AML-193 (cell line): Measurements from ENCODE around the gene DST.

Experiments used
- DNase-seq, 2 experiments: peaks; one replicate each; lab custom pipeline; 2025; lab: John Stamatoyannopoulos, UW

DST gene

GRCh38 chr6:56536536-56536935, 106.2 kb downstream of the DST start:
- no peak for DNase-seq

- DNase-seq, result no peak
Observed at GRCh38 chr6:56535626-56536025, 107.1 kb downstream of the DST start.

- DNase-seq, result no peak
Observed at GRCh38 chr6:56534680-56535419, 107.8 kb downstream of the DST start.

DNA sequence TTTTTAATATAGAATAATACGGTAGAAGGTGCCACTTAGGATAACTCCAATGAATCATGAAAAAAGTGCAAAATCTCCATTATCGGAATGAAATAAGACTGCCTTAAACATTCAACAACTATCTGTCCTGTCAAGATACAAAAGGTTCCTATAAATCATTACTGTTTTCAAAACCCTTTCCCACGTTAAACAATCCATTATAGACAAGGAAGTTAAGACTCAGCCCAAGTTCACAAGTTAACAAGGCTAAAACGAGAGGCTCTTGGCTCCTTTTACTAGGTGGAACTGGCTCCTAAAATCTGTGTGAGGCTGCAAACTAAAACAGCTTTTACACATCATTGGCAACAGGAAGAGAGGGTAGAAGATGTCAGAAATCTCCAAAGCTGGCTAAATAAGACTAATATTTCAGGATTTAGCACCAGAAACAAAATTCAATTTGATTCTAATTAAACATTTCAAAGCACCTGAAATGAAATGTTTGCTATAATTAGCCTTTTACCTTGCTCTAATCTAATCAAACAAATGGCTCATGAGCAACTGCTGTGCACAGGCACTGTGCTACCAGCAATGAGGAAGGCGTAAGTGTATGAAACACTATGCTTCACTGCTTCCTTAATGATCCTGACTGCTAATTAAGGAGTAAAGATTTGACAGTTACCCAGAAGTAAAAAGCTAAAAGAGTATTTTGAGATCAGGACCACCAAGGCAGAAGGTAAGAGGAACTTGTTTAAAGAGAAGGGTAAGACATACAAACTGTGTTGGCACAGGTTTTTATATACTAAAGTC, 109.7 kb downstream of the DST start:
- DNase-seq, result no peak

- DNase-seq, result no peak
Observed at GRCh38 chr6:56531839-56532595, 110.7 kb downstream of the DST start.

DNA sequence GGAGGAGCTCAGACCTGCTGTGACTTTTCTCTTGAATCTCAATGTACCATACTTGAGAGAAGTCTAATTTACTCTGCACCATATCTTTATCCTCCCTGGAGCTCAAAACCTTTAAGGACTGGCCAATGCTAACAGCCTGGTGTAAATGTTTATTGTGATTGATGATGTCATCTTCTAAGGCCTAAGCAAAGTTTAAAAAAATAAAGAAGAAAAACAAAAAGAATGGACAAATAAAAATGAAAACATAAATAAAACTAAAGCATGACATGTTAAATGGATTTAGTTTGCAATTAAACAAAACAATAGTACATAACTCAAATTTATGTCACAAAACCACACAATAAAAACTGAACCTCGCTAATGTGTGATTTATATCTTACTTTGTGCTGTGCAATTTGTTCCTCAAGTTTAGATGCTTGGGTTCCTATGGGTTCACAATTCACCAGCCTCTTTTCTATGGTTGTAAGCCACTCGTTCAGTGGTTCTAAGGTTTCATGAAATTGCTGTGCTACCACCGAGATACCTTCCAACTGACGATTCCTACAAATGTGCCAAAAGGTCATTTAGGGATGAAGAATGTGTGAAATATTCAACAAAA, 113.0 kb downstream of the DST start:
- no peak for DNase-seq

DNA sequence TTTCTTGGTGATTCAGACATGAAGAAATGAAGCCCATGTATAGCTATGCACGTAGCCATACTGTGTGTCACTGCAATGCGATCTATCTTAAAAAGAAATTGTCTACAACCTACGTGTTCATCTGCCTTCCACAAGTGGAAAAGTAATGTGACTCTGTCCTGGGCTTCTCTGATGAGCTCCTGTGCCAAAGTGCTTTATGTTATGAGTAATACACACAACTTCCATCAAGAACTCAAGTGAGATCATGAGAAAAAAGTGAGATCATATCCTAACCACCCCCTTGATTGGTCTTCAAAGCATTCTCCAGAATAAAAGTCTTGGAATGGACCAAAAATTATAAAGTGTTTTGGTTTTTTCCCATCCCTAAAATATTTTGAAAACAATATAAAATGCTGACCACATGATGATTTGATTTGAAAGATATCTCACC, 114.3 kb downstream of the DST start:
- DNase-seq, result no peak

DNA sequence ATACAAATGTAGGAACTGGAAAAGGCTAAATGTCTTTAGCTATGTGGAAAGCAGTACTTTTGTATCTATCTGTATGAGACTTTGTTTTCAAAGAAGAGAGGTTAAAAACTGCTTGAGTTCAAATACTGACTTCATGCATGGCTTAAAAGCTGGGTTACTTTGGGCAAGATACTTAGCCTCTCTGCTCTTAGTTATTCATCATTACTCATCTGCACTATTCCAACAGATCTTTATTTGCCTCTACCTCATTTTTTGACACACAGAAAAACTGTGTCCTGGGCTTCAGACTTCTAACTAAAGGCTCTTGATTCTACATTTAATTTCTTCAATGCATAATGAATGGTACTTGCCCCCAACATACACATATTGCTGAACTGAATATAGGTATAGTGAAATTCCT, 114.8 kb downstream of the DST start:
- DNase-seq, result no peak

DNA sequence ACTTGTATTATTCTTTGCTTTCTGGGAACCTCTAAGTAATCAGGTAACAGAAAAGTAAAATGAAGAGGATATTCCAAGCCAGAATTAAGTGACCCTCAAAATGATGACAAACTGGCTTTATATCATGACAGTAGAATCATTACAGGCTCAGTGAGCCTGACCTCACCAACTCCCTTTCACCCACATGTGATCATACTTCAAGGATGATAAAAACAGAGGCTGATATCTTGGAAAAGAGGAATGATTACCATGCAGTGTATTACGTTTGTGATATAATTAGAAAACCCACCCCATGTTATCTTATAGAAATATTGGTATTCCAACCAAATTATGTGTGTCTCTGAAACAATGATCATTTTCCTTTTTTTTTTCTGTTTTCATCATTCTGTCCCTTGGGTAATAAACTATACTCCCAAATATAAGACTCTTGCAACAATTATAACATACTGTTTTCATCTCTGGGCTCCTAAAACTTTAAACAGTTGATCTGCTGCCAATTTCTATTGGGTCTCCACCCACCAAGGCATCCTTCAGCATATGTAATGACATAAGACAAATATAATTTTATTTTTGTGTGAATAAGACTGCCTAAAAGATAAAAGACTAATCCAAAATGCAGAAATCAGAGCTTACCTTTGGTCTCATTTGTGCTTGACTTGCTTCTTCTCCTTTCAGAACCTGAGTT, 115.7 kb downstream of the DST start:
- no peak for DNase-seq

- no peak for DNase-seq
Observed at GRCh38 chr6:56525974-56526789, 116.5 kb downstream of the DST start.

GRCh38 chr6:56524891-56525703, 117.6 kb downstream of the DST start:
- DNase-seq, result no peak

DNA sequence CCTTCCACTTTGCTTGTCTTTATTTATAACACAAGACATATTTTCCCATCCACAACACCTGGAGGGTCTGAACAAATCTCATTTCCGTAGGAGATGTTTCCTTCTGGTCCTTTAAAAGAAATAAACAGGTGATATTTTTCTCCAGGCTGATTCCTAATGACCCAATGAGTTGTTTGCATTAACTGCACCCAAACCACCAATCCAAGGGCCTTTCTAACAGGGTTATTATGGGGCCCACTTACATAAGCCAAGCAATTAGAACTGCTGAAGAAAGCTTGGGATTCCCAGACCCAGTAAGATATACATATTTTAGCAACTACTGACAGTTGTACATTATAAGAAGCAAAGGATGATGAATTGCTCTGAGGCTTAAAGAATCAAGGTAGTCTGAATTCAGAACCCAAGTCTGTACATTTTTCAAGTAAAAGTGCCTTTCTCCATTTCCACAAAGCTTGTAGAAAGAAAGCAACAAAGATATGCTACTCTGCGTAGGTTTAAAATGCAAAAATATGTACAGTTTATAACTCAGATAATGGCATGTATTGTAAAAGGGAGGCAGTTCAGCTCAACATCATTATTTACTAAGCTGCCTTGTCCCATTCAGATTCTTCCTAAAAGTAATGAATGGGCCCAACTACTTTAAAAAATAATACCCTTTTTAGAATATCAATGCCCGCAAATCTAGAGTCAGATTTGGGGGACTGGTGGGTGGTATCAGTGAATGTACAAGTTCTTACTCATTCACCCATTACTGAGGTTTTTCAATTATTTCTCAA, 120.0 kb downstream of the DST start:
- DNase-seq, result no peak

DNA sequence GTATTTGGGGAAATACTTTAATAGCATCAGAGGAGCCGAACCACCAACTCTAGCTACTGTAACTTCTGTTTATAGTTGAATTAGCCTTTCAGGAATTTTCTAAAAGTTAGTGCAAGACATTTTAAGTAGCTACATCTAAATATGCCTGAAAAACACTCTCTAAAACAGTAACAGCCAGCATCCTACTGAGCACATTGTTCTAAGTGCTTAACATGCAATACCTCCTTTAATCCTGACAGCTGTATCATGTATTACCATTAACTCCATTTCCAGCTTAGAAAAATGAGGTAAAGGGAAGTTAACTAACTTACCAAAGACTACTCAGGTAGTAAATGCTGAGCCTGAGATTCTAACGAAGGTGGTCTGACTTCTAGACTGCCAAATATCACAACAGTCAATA, 120.7 kb downstream of the DST start:
- no peak for DNase-seq

DNA sequence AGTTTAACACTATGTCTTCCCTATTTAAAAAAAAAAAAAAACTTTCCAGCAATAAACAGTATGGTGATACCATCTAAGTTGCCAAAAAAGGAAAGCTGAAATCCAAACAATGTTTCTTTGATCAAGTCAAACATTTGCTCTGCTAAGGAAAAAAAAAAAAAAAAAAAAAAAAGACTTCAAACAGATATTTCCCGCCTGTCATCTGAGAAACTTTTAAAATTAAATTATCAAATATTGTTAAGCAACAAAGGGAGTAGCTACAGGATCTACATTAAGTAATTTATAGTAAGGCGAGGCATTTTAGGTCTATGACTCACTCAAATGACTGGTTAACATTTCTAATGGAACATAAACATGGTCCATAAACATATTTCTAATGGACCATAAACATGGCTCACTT, 121.2 kb downstream of the DST start:
- DNase-seq, result no peak

GRCh38 chr6:56520218-56520617, 122.5 kb downstream of the DST start:
- DNase-seq, result no peak

DNA sequence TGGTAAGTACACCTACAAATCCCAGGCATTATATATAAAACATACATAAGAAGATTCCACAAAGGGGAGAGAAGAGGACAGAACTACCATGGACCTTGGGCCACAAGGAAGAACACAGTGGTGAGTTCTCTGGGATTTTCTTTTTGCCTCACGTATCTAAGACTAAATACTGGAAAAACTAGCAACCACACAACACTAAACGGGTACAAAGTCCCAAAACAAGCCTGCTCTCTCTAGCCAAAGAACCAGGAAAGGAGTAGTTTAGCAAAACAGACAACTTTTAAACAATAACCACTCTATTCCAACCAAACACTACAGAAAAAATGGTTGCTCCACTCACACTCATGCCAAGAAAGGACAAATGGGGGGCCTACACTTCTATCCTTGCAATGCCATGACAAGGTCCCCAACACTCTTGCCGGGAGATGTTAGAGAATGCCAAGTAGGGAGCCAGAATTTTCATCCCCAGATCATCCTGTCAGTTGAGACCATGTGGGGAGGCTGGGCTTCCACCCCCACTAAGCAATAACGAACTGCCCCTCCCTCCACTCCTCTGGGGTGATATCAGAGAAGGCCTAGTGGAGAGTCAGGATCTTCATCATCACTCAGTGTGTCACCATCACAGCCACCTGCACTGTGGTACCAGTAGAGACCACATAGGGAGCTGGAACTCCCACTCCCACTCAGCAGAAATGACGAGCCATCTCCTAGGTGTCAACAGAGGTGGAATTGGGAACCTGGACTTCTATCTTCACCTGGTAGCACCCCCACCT, 123.5 kb downstream of the DST start:
- DNase-seq, result no peak

DNA sequence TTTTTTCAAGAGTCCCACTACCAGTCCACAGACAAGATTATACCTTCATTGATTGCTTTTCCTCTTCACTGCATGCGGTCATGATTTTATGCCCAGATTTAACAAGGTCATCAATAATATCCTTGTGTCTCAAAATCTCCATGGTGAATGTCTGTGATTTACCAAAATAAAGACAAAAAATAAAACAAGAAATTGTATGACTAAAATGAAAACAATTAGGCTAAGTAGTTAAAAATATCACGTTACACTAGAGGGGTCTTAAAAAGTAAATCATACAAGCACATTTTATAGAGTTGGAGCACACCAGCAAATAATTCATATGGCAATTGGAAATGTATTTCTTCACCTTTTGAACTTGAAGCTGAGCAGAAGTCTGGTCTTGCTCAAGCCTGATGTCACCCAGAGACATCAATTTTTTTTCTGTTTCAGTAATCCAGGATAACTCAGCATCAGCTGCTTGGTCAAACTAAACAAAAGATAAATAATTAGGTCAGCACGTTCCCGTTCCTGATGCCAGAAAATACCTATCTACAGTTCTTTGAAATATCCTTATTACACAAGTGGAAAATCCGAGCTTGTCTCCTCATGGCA, 125.4 kb downstream of the DST start:
- DNase-seq, result no peak

- DNase-seq, result no peak
Observed at GRCh38 chr6:56516003-56516402, 126.7 kb downstream of the DST start.
